Neural cell (in vitro differentiated cells): ENCODE results near the gene GLS. TPM values are rescaled to one million over a fixed set of nuclear protein-coding genes. Genes with fewer than 3 reads are reported as not detected.

Experiments used
- H2AFZ ChIP-seq: fragments of 200-600, 300-800 bp; sonication (generic), shearing (Covaris generic); 2 replicates; pipeline ENCODE4 v1.6.0; 2014; ENCODE audit warnings: low read depth, mild to moderate bottlenecking, antibody characterized with exemption, low read length, moderate library complexity
- H3F3A ChIP-seq: fragments of 200-600 bp; shearing (Covaris generic); 2 replicates; pipeline ENCODE4 v1.6.1; 2016; ENCODE audit warnings: mild to moderate bottlenecking, moderate library complexity, mixed read lengths, antibody characterized with exemption, low read length; ENCODE audit not compliant: insufficient read depth, poor library complexity, severe bottlenecking
- H3K27ac ChIP-seq: fragments of 200-600, 300-800 bp; sonication (generic), shearing (Covaris generic); 2 replicates; pipeline ENCODE4 v1.5.1; 2014; ENCODE audit warnings: mild to moderate bottlenecking, low read length, moderate library complexity
- H3K27me3 ChIP-seq: fragments of 300-800, 200-600 bp; sonication (generic), shearing (Covaris generic); 2 replicates; pipeline ENCODE4 v1.6.0; 2014; ENCODE audit warnings: mild to moderate bottlenecking, low read depth, low read length, moderate library complexity; ENCODE audit not compliant: insufficient read depth
- H3K36me3 ChIP-seq: fragments of 300-800, 200-600 bp; sonication (generic), shearing (Covaris generic); 2 replicates; pipeline ENCODE4 v1.5.1; 2014; ENCODE audit warnings: mild to moderate bottlenecking, antibody characterized with exemption, low read length, moderate library complexity; ENCODE audit not compliant: insufficient read depth
- H3K4me2 ChIP-seq: fragments of 300-800, 200-600 bp; sonication (generic), shearing (Covaris generic); 2 replicates; pipeline ENCODE4 v1.6.0; 2014; ENCODE audit warnings: mild to moderate bottlenecking, low read length
- H3K4me3 ChIP-seq: fragments of 300-800, 200-600 bp; sonication (generic), shearing (Covaris generic); 2 replicates; pipeline ENCODE4 v1.5.1; 2014; ENCODE audit warnings: mild to moderate bottlenecking, low read length, moderate library complexity
- H3K79me2 ChIP-seq: fragments of 200-600 bp; shearing (Covaris generic); replicated peaks from 2 replicates; pipeline ENCODE4 v1.6.0; 2014; ENCODE audit warnings: mild to moderate bottlenecking, low read length, moderate library complexity; ENCODE audit not compliant: insufficient read depth
- H3K9ac ChIP-seq: fragments of 300-800, 200-600 bp; sonication (generic), shearing (Covaris generic); 2 replicates; pipeline ENCODE4 v1.6.1; 2016; ENCODE audit warnings: mild to moderate bottlenecking, low read length, mixed read lengths
- H3K9me2 ChIP-seq: fragments of 200-600 bp; shearing (Covaris generic); 2 replicates; pipeline ENCODE4 v1.6.1; 2016; ENCODE audit warnings: mild to moderate bottlenecking, low read length, mixed read lengths; ENCODE audit not compliant: insufficient read depth
- H3K9me3 ChIP-seq: fragments of 200-600, 300-800 bp; sonication (generic), shearing (Covaris generic); 2 replicates; pipeline ENCODE4 v1.6.1; 2016; ENCODE audit warnings: mild to moderate bottlenecking, mixed run types, low read length, moderate library complexity, mixed read lengths
- H4K20me1 ChIP-seq: fragments of 200-600 bp; shearing (Covaris generic); 2 replicates; pipeline ENCODE4 v1.6.1; 2016; ENCODE audit warnings: mild to moderate bottlenecking, mixed run types; ENCODE audit not compliant: insufficient read depth
- CTCF ChIP-seq: fragments of 450-650 bp; IDR thresholded peaks from 2 replicates; pipeline ENCODE4 v1.5.1; 2014; ENCODE audit warnings: antibody characterized with exemption, mild to moderate bottlenecking, moderate library complexity; ENCODE audit not compliant: poor library complexity, severe bottlenecking
- EP300 ChIP-seq: fragments of 450-650 bp; conservative IDR thresholded peaks from 2 replicates; pipeline ENCODE4 v1.6.1; 2014; ENCODE audit warnings: antibody characterized with exemption, mild to moderate bottlenecking, moderate library complexity; ENCODE audit not compliant: poor library complexity, severe bottlenecking
- EZH2 ChIP-seq: fragments of 200-600, 300-800 bp; shearing (Covaris generic), sonication (generic); IDR thresholded peaks from 2 replicates; pipeline ENCODE4 v1.6.1; 2014; ENCODE audit warnings: antibody characterized with exemption, low read length, borderline replicate concordance, mild to moderate bottlenecking; ENCODE audit not compliant: insufficient read depth, poor library complexity, severe bottlenecking
- MXI1 ChIP-seq: fragments of 450-650 bp; conservative IDR thresholded peaks from 2 replicates; pipeline ENCODE4 v1.6.1; 2014; ENCODE audit warnings: antibody characterized with exemption, mild to moderate bottlenecking; ENCODE audit not compliant: poor library complexity, severe bottlenecking
- POLR2AphosphoS5 ChIP-seq: IDR thresholded peaks from 2 replicates; pipeline ENCODE4 v1.6.1; 2012
- RAD21 ChIP-seq: fragments of 450-650 bp; conservative IDR thresholded peaks from 2 replicates; pipeline ENCODE4 v1.6.1; 2014; ENCODE audit warnings: antibody characterized with exemption, mild to moderate bottlenecking, moderate library complexity
- REST ChIP-seq: IDR thresholded peaks from 2 replicates; pipeline ENCODE4 v1.6.1; 2012; ENCODE audit warnings: borderline replicate concordance
- SMC3 ChIP-seq: fragments of 450-650 bp; conservative IDR thresholded peaks from 2 replicates; pipeline ENCODE4 v1.6.1; 2014; ENCODE audit warnings: antibody characterized with exemption, mild to moderate bottlenecking, moderate library complexity; ENCODE audit not compliant: poor library complexity
- TAF1 ChIP-seq: IDR thresholded peaks from 2 replicates; pipeline ENCODE4 v1.6.1; 2012; ENCODE audit warnings: low read depth
- polyA plus RNA-seq: library from polyadenylated mRNA; depleted of rRNA; stranded (reverse); fragments of >200 nt; gene quantifications from 2 replicates; pipeline ENCODE4 v1.2.3, GENCODE V29; 2014

The GLS gene
- polyA plus RNA-seq, 1 donor from 2014 or later: 90.2 TPM

GRCh38 chr2:190935054-190935453, 54.4 kb downstream of the GLS start:
- Histone ChIP-seq H4K20me1 (no peaks in the 10 kb centered on the region), H3K27me3 (no peaks in the 10 kb centered on the region), H3K36me3 (no peaks in the 10 kb centered on the region), H3F3A (no peaks in the 10 kb centered on the region), H3K27ac (no peak overlapping the region), H3K4me3 (no peak overlapping the region), H3K9me3 (no peaks in the 10 kb centered on the region), H3K9me2 (no peaks in the 10 kb centered on the region), H3K4me2 (no peak overlapping the region), H2AFZ (no peak overlapping the region), H3K9ac (no peak overlapping the region), H3K79me2 (no peaks in the 10 kb centered on the region)
- TF ChIP-seq SMC3 (no peak), CTCF (no peak), EP300 (no peak), EZH2 (no peak)

GRCh38 chr2:190938771-190939335, 58.2 kb downstream of the GLS start:
- no peak overlapping the region for H3K9ac ChIP-seq
- no peaks in the 10 kb centered on the region for H4K20me1 ChIP-seq
- H2AFZ ChIP-seq: no peak overlapping the region
- no peaks in the 10 kb centered on the region for H3K9me2 ChIP-seq
- no peaks in the 10 kb centered on the region for H3K27me3 ChIP-seq
- TF ChIP-seq RAD21 (no peak), CTCF (no peak), TAF1 (no peak), MXI1 (no peak), EZH2 (no peak), POLR2AphosphoS5 (no peak), EP300 (no peak), REST (no peak), SMC3 (no peak)
- H3K4me2 ChIP-seq: no peak overlapping the region
- H3K36me3 ChIP-seq: no peaks in the 10 kb centered on the region
- no peaks in the 10 kb centered on the region for H3K79me2 ChIP-seq
- no peaks in the 10 kb centered on the region for H3K9me3 ChIP-seq
- no peaks in the 10 kb centered on the region for H3F3A ChIP-seq
- H3K4me3 ChIP-seq: no peak overlapping the region
- no peak overlapping the region for H3K27ac ChIP-seq
